GM12878 (cell line): Measurements from ENCODE around the gene LILRB4.

Experiments used
- CTCF ChIP-seq, 3 experiments: IDR thresholded peaks in 2 of 3; conservative IDR thresholded peaks in 1 of 3; 2 replicates each; pipeline ENCODE4 v1.5.1; 2011; ENCODE audit warnings: low read depth in 3 of 3, low read length in 3 of 3, mild to moderate bottlenecking in 3 of 3, control low read depth in 2 of 3, moderate library complexity in 2 of 3, inconsistent platforms in 1 of 3, mixed read lengths in 1 of 3; ENCODE audit not compliant: control insufficient read depth in 2 of 3, insufficient read depth in 1 of 3; ENCODE audit errors: extremely low read depth in 1 of 3
- FOXM1 ChIP-seq: IDR thresholded peaks from 2 replicates; pipeline ENCODE4 v1.6.1; 2012; ENCODE audit warnings: low read depth, mild to moderate bottlenecking, inconsistent platforms, low read length, moderate library complexity
- IRF3 ChIP-seq: fragments of 450-650 bp; IDR thresholded peaks from 2 replicates; pipeline ENCODE4 v1.6.1; 2014; ENCODE audit warnings: mild to moderate bottlenecking
- NRF1 ChIP-seq: conservative IDR thresholded peaks from 2 replicates; pipeline ENCODE4 v1.6.1; 2011; ENCODE audit warnings: mild to moderate bottlenecking, low read depth, low read length, improper control_type of control experiment
- POLR2A ChIP-seq: IDR thresholded peaks from 2 replicates; pipeline ENCODE4 v1.6.1; 2011; ENCODE audit warnings: low read depth, mild to moderate bottlenecking, low read length
- POLR2AphosphoS5 ChIP-seq: IDR thresholded peaks from 2 replicates; pipeline ENCODE4 v1.6.1; 2011; ENCODE audit warnings: mild to moderate bottlenecking, low read length, inconsistent platforms
- RAD21 ChIP-seq: IDR thresholded peaks from 2 replicates; pipeline ENCODE4 v1.6.1; 2011; ENCODE audit warnings: mild to moderate bottlenecking, low read depth, low read length, moderate library complexity; ENCODE audit not compliant: insufficient read depth
- SRF ChIP-seq, 2 experiments: IDR thresholded peaks; 2 replicates each; pipeline ENCODE4 v1.6.1; 2011; ENCODE audit warnings: low read depth in 2 of 2, low read length in 2 of 2, mild to moderate bottlenecking in 1 of 2, moderate library complexity in 1 of 2

- TF ChIP-seq CTCF (IDR thresholded peaks at IDR 0.05 in 2 of 3, conservative IDR thresholded peaks at IDR 0.05 in 1 of 3; ENCODE audit: control insufficient read depth in 2 of 3, extremely low read depth in 1 of 3, insufficient read depth in 1 of 3, low read depth in 3 of 3, low read length in 3 of 3), result no peak
- no peak for TF ChIP-seq POLR2AphosphoS5
- no peak for TF ChIP-seq NRF1
- TF ChIP-seq POLR2A, result no peak
- TF ChIP-seq RAD21, result no peak
- TF ChIP-seq SRF (IDR thresholded peaks at IDR 0.05; ENCODE audit: low read depth in 2 of 2, low read length in 2 of 2), result no peak
- TF ChIP-seq IRF3, result no peak
- TF ChIP-seq FOXM1, result no peak
Observed at GRCh38 chr19:54661846-54662481, 821 bp upstream of the LILRB4 start.
